GM06990 (cell line): ENCODE data around the gene DAPL1.

ENCODE experiments used
- DNase-seq: peaks from one replicate; pipeline ENCODE4 v3.0.0-alpha.2; 2011; ENCODE audit not compliant: insufficient read length; ENCODE audit errors: extremely low read depth
- H3K27me3 ChIP-seq: replicated peaks from 2 replicates; pipeline ENCODE4 v1.6.0; 2011; ENCODE audit warnings: low read length; ENCODE audit not compliant: control insufficient read depth, insufficient read depth
- H3K36me3 ChIP-seq: 2 replicates; pipeline ENCODE4 v1.5.1; 2011; ENCODE audit warnings: low read length; ENCODE audit not compliant: control insufficient read depth, insufficient read depth
- H3K4me3 ChIP-seq: replicated peaks from 2 replicates; pipeline ENCODE4 v1.5.1; 2011; ENCODE audit warnings: low read depth, mild to moderate bottlenecking, control low read depth, low read length
- TF ChIP-seq, protein P1 (sequence below): IDR thresholded peaks from 2 replicates; pipeline ENCODE4 v1.5.1; 2011; ENCODE audit warnings: low read length, control low read depth, mild to moderate bottlenecking, inconsistent platforms; ENCODE audit not compliant: insufficient read depth, poor library complexity, severe bottlenecking

DAPL1 gene

DNA sequence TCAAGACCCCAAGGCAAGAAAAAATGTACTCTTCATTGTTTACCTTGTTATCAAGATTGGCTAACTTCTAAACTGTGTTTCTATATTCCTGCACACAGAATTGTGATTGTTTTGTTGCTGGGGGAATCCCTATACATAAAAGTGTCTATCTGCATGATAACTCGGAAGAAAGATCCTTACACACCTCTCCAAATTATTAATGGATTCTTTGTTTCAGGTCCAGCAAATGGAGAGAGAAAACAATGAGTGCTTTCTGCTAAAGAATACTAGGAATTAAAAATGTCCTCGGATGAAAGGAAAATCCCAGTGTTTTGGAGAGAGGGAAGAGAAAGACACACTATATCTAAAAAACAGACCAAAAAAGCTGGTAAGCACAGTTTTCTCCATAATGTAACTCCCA is 6.2 kb upstream of the DAPL1 start:
- Histone ChIP-seq H3K4me3 (no peak overlapping the region), H3K36me3 (no peaks in the 10 kb centered on the region), H3K27me3 (no peaks in the 10 kb centered on the region; the same call in none of the 2 replicates)
- TF ChIP-seq, protein P1, sequence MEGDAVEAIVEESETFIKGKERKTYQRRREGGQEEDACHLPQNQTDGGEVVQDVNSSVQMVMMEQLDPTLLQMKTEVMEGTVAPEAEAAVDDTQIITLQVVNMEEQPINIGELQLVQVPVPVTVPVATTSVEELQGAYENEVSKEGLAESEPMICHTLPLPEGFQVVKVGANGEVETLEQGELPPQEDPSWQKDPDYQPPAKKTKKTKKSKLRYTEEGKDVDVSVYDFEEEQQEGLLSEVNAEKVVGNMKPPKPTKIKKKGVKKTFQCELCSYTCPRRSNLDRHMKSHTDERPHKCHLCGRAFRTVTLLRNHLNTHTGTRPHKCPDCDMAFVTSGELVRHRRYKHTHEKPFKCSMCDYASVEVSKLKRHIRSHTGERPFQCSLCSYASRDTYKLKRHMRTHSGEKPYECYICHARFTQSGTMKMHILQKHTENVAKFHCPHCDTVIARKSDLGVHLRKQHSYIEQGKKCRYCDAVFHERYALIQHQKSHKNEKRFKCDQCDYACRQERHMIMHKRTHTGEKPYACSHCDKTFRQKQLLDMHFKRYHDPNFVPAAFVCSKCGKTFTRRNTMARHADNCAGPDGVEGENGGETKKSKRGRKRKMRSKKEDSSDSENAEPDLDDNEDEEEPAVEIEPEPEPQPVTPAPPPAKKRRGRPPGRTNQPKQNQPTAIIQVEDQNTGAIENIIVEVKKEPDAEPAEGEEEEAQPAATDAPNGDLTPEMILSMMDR = no peak
- DNase-seq = no peak

DNA sequence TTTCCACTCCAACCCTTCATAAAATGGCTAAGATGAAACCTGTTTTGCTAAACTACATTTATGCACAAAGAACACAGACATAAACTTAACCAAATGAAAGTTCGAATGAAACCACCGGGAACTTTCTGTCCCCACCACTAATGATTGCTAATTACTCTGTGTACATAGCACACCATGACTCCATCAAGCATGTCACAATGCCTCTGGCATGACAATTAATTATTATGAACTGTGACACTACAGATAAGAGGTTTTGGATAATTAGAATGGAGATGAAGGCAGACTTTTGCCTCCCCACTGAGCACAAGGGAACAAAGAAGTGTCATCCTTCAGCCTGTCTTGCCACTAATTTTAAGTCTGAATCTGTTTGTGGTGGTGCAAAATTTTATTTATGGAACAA is 1.5 kb downstream of the DAPL1 start:
- TF ChIP-seq, protein P1 = no peak
- H3K36me3 ChIP-seq = no peaks in the 10 kb centered on the region
- peaks cover 2% of the 10 kb centered on the region; the same call in 1 of the 2 replicates for H3K27me3 ChIP-seq
- DNase-seq = no peak
- H3K4me3 ChIP-seq = no peak overlapping the region

DNA sequence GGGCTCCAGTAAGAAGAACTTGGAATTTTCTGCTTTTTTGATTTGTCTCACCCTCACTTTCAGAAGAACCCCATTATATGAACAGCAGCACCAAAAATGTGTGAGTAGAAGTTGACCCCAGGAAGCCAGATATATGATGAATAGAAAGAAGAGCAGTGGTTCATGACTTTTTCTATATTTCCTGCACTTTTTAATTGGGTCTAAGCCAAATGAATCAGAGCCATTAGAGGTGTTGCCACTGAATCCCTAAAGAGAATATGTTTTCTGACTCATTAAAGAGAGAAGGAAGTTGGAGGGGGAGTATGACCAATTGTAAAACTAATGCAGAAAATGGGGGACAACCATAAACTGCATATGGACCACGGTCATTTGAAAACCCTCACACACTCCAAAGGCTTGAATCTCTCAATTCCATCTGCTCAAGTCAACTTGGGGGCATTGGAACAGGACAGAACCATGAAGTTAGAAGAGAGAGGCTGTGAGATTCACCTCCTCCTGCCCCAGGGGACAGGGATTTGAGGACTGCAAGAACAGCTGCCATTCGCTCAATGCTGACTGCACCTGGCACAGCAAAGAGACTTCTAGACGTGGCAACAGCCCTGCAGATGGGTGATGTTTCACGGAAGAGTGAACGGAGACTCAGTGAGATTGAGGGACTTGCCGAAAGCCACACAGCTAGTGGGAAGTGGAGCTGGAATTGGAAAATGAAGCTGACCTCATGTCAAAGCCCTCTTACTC is 3.0 kb downstream of the DAPL1 start:
- TF ChIP-seq, protein P1 = no peak

DNA sequence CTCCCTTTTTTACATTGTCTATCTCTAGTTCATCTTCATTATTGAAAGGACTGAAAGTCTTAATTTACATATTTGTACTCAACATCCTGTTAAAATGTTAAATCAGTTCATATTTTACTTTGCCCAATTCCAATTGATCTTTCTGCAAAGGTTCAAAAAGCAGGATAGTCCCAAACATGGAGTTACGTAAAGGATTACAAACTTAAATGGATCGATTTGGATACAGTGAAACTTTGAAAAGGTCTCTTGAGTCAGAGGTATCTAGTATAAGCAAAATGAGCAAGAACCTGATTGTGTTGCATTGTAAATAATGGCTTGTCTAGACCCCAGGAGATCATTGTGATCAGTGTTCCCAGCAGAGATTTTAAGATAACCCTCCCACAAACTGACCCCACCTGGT is 4.1 kb downstream of the DAPL1 start:
- TF ChIP-seq, protein P1 = no peak
- no peak for DNase-seq
- H3K4me3 ChIP-seq = no peak overlapping the region
- H3K36me3 ChIP-seq = no peaks in the 10 kb centered on the region
- H3K27me3 ChIP-seq = peaks cover 2% of the 10 kb centered on the region; the same call in 1 of the 2 replicates

More for the DNA sequence above, 3.0 kb downstream of the DAPL1 start:
- H3K4me3 ChIP-seq = no peak overlapping the region
- no peaks in the 10 kb centered on the region for H3K36me3 ChIP-seq
- peaks cover 2% of the 10 kb centered on the region; the same call in 1 of the 2 replicates for H3K27me3 ChIP-seq
- no peak for DNase-seq

DNA sequence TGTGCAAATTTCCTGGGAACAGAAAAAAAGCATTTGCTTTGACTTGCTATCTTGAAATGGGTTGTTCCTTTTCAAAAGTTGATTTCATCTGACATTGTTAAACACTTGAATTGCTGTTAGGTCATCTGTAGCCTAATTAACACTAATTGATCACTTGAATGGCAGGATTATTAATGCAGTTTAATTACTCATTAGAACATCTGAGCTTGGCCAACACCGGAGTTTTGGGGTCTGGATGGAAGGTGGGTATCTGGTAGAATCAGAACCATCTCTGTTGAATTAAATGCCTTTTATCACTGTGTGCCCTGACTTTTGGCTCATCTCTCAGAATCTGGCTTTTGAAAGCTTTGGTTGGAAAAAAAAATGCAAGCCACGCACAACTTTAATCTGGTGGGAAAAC is 8.4 kb downstream of the DAPL1 start:
- TF ChIP-seq, protein P1 = no peak
- no peaks in the 10 kb centered on the region for H3K36me3 ChIP-seq
- no peak for DNase-seq
- H3K4me3 ChIP-seq = no peak overlapping the region
- no peaks in the 10 kb centered on the region for H3K27me3 ChIP-seq

DNA sequence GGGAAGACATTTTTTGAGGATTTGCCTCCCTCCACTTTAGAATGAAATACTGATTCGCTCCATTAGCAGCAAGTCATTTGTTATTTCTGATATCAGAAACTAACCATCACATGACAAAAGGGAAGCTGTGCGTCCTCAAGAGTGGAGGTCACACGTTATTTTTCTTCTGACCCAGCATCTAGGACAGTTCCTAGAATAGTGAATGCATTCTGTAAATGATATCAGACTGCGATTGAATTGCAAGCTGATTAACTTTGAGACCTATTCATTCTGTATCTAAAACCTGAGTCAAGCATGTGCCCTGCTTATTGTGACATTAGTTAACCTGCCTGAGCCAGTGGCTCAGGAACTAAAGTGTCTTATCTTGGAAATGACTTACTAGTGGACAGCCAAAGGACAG is 10.1 kb downstream of the DAPL1 start:
- Histone ChIP-seq H3K4me3 (no peak overlapping the region), H3K36me3 (no peaks in the 10 kb centered on the region), H3K27me3 (no peaks in the 10 kb centered on the region)
- TF ChIP-seq, protein P1 = no peak
- DNase-seq = no peak
